IPS DF 4.7 (cell line): ENCODE results near the gene CIT.

Experiments
- DNase-seq: peaks from one replicate; pipeline ENCODE4 v3.0.0-alpha.2; 2013; ENCODE audit warnings: low spot score; ENCODE audit errors: extremely low read depth

Gene CIT

GRCh38 chr12:119699199-119699760 lies 177.8 kb downstream of the CIT start:
- no peak for DNase-seq

GRCh38 chr12:119696943-119697342 lies 180.2 kb downstream of the CIT start:
- no peak for DNase-seq

- DNase-seq = peak; percentile 44
These were observed 182.1 kb downstream of the CIT start for GRCh38 chr12:119695034-119695433.

GRCh38 chr12:119694111-119694510 lies 183.0 kb downstream of the CIT start:
- DNase-seq = no peak

GRCh38 chr12:119693511-119693910 lies 183.6 kb downstream of the CIT start:
- DNase-seq = no peak

GRCh38 chr12:119692997-119693396 lies 184.1 kb downstream of the CIT start:
- DNase-seq = no peak

- no peak for DNase-seq
These were observed 184.7 kb downstream of the CIT start for GRCh38 chr12:119692410-119692809.

- no peak for DNase-seq
These were observed 185.8 kb downstream of the CIT start for GRCh38 chr12:119691202-119691810.

- no peak for DNase-seq
These were observed 187.1 kb downstream of the CIT start for GRCh38 chr12:119689935-119690500.

- no peak for DNase-seq
These were observed 189.2 kb downstream of the CIT start for GRCh38 chr12:119687879-119688278.

- DNase-seq = no peak
These were observed 189.7 kb downstream of the CIT start for GRCh38 chr12:119687406-119687805.

GRCh38 chr12:119686776-119687175 lies 190.3 kb downstream of the CIT start:
- DNase-seq = no peak

- no peak for DNase-seq
These were observed 190.8 kb downstream of the CIT start for GRCh38 chr12:119686355-119686754.

- no peak for DNase-seq
These were observed 191.7 kb downstream of the CIT start for GRCh38 chr12:119685375-119685774.

GRCh38 chr12:119684711-119685369 lies 192.3 kb downstream of the CIT start:
- DNase-seq = no peak

GRCh38 chr12:119683816-119684215 lies 193.3 kb downstream of the CIT start:
- DNase-seq = no peak

- DNase-seq = no peak
These were observed 193.7 kb downstream of the CIT start for GRCh38 chr12:119683413-119683812.

- DNase-seq = no peak
These were observed 194.4 kb downstream of the CIT start for GRCh38 chr12:119682639-119683252.

GRCh38 chr12:119681728-119682638 lies 195.1 kb downstream of the CIT start:
- no peak for DNase-seq

GRCh38 chr12:119681111-119681510 lies 196.0 kb downstream of the CIT start:
- no peak for DNase-seq

- no peak for DNase-seq
These were observed 197.6 kb downstream of the CIT start for GRCh38 chr12:119679490-119679889.
